HepG2 (cell line): ENCODE data around the gene MIDN. TPM values are rescaled to one million over a fixed set of nuclear protein-coding genes. Genes with fewer than 3 reads are reported as not detected.

Experiments
- AGO2 ChIP-seq: fragments of 200-400 bp; formaldehyde crosslinking; optimal IDR thresholded peaks from 2 replicates; pipeline ENCODE3; 2017; ENCODE audit warnings: mild to moderate bottlenecking, low read depth, low read length, moderate library complexity
- ATF7 ChIP-seq, 2 experiments: fragments of 450-650 bp in 1 of 2; sonication (generic) in 1 of 2; formaldehyde crosslinking in 1 of 2; IDR thresholded peaks; 2 replicates each; pipeline versions ENCODE4 v1.4.0 to v1.6.1; 2016 to 2020; ENCODE audit warnings: antibody characterized with exemption in 1 of 2, mild to moderate bottlenecking in 1 of 2, missing genetic modification reagents in 1 of 2
- ATM ChIP-seq: fragments of 450-650 bp; IDR thresholded peaks from 2 replicates; pipeline ENCODE4 v1.7.1; 2017; ENCODE audit warnings: mild to moderate bottlenecking, borderline replicate concordance
- ELF4 ChIP-seq: sonication (generic); formaldehyde crosslinking; IDR thresholded peaks from 2 replicates; pipeline ENCODE4 v1.5.0; 2020; ENCODE audit warnings: missing genetic modification reagents, mild to moderate bottlenecking, moderate library complexity, borderline replicate concordance
- GPN1 ChIP-seq: sonication (generic); formaldehyde crosslinking; IDR thresholded peaks from 2 replicates; pipeline ENCODE4 v1.5.1; 2020; ENCODE audit warnings: missing genetic modification reagents, borderline replicate concordance
- KDM2A ChIP-seq: sonication (generic); formaldehyde crosslinking; IDR thresholded peaks from 2 replicates; pipeline ENCODE4 v1.4.0; 2020; ENCODE audit warnings: low read depth, missing genetic modification reagents, borderline replicate concordance
- MATR3 ChIP-seq: sonication (generic); formaldehyde crosslinking; IDR thresholded peaks from 2 replicates; pipeline ENCODE4 v1.4.0; 2020; ENCODE audit warnings: missing genetic modification reagents
- PLRG1 ChIP-seq: fragments of 450-650 bp; conservative IDR thresholded peaks from 2 replicates; pipeline ENCODE4 v1.6.1; 2016
- TBP ChIP-seq: sonication (generic); formaldehyde crosslinking; IDR thresholded peaks from 2 replicates; pipeline ENCODE4 v1.5.0; 2020; ENCODE audit warnings: missing genetic modification reagents
- ZNF17 ChIP-seq: sonication (generic); formaldehyde crosslinking; IDR thresholded peaks from 2 replicates; pipeline ENCODE4 v1.5.0; 2020; ENCODE audit warnings: mild to moderate bottlenecking, missing genetic modification reagents
- ZNF550 ChIP-seq: sonication (generic); formaldehyde crosslinking; IDR thresholded peaks from 2 replicates; pipeline ENCODE4 v1.4.0; 2020; ENCODE audit warnings: mild to moderate bottlenecking, missing genetic modification reagents, borderline replicate concordance
- ZNF609 ChIP-seq: sonication (generic); formaldehyde crosslinking; IDR thresholded peaks from 2 replicates; pipeline ENCODE4 v1.4.0; 2020; ENCODE audit warnings: mild to moderate bottlenecking, missing genetic modification reagents, borderline replicate concordance
- ZNF75D ChIP-seq: sonication (generic); formaldehyde crosslinking; IDR thresholded peaks from 2 replicates; pipeline ENCODE4 v1.8.1; 2023; ENCODE audit warnings: missing genetic modification reagents, mild to moderate bottlenecking, borderline replicate concordance
- ZNF761 ChIP-seq: sonication (generic); formaldehyde crosslinking; conservative IDR thresholded peaks from 2 replicates; pipeline ENCODE4 v1.4.0; 2020; ENCODE audit warnings: mild to moderate bottlenecking, missing genetic modification reagents
- ZNF792 ChIP-seq: IDR thresholded peaks from 2 replicates; pipeline ENCODE4 v1.6.1; 2016
- polyA plus RNA-seq, 8 experiments: library from polyadenylated mRNA; depleted of rRNA in 3 of 8; stranded (reverse) in 7 of 8; unstranded in 1 of 8; fragments of >200 nt; fragmentation: Illumina TruSeq in 4 of 8; extraction: Trizol in 4 of 8; gene quantifications; 2 replicates each; pipeline versions ENCODE4 v1.2.1 to v1.2.3, GENCODE V29; 2011 to 2016; ENCODE audit warnings: low read depth in 4 of 8, missing spikeins in 1 of 8, mixed read lengths in 1 of 8; ENCODE audit not compliant: insufficient read depth in 1 of 8
- total RNA-seq, 5 experiments: library from RNA; depleted of rRNA; stranded (reverse); fragments of >200 nt; fragmentation: Illumina TruSeq; extraction: Trizol; gene quantifications; 2 replicates each; pipeline ENCODE4 v1.2.3, GENCODE V29; 2016; ENCODE audit warnings: low read depth in 1 of 5
- TF ChIP-seq, protein P1 (sequence below): sonication (generic); formaldehyde crosslinking; IDR thresholded peaks from 2 replicates; pipeline ENCODE4 v1.4.0; 2020; ENCODE audit warnings: missing genetic modification reagents, borderline replicate concordance

Gene MIDN
- total and polyA plus RNA-seq, 2 of the 13 experiments (the other 11 are each of a cell fraction or from before 2014, with no cell fraction given): 8.4 to 18.0 TPM

GRCh38 chr19:1244693-1245451 is 3.5 kb upstream of the MIDN start (continued):
- TF ChIP-seq ZNF609 (CRISPR knock-in tag) (peak; percentile 90; the same call in 1 of the 2 replicates), ZNF75D (CRISPR knock-in tag) (no peak), ATF7 (IDR thresholded peaks at IDR 0.05) (no peak), ATF7 (CRISPR knock-in tag; IDR thresholded peaks at IDR 0.05) (peak; percentile 88), PLRG1 (no peak), ZNF792 (CRISPR knock-in tag) (no peak), KDM2A (peak; percentile 69), ZNF550 (CRISPR knock-in tag) (no peak), AGO2 (peak; percentile 95), ZNF17 (no peak), TBP (CRISPR knock-in tag) (no peak), ZNF761 (CRISPR knock-in tag) (peak; percentile 30; the same call in 1 of the 2 replicates), ELF4 (CRISPR knock-in tag) (peak; percentile 83; the same call in 1 of the 2 replicates), GPN1 (no peak), MATR3 (CRISPR knock-in tag) (no peak), ATM (no peak)
- TF ChIP-seq, protein P1, sequence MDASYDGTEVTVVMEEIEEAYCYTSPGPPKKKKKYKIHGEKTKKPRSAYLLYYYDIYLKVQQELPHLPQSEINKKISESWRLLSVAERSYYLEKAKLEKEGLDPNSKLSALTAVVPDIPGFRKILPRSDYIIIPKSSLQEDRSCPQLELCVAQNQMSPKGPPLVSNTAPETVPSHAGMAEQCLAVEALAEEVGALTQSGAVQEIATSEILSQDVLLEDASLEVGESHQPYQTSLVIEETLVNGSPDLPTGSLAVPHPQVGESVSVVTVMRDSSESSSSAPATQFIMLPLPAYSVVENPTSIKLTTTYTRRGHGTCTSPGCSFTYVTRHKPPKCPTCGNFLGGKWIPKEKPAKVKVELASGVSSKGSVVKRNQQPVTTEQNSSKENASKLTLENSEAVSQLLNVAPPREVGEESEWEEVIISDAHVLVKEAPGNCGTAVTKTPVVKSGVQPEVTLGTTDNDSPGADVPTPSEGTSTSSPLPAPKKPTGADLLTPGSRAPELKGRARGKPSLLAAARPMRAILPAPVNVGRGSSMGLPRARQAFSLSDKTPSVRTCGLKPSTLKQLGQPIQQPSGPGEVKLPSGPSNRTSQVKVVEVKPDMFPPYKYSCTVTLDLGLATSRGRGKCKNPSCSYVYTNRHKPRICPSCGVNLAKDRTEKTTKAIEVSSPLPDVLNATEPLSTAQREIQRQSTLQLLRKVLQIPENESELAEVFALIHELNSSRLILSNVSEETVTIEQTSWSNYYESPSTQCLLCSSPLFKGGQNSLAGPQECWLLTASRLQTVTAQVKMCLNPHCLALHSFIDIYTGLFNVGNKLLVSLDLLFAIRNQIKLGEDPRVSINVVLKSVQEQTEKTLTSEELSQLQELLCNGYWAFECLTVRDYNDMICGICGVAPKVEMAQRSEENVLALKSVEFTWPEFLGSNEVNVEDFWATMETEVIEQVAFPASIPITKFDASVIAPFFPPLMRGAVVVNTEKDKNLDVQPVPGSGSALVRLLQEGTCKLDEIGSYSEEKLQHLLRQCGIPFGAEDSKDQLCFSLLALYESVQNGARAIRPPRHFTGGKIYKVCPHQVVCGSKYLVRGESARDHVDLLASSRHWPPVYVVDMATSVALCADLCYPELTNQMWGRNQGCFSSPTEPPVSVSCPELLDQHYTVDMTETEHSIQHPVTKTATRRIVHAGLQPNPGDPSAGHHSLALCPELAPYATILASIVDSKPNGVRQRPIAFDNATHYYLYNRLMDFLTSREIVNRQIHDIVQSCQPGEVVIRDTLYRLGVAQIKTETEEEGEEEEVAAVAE: 0 out of 2 replicates have a peak, but pooled peaks have one; percentile 39
